ENCODE data around the gene ZNF638.

The ZNF638 gene

DNA sequence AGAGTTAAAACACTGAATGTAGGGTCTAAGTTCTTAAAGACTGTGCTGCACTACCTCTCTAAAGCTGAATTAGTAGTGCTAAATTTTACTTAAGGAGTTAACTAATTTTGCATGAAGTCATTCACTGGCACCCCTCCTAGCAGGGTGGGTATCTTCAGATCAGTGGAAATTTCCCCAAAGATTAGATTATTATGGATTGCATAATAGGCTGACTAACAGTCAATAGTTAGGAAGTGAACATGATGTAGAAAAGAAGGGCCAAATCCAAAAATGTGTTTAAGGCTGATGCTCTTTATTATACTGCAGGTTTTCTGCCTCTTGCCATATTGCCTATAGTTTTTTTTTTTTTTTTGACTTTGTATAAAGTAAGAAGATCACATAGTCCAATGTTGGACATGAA is 5.2 kb downstream of the ZNF638 start:
- DNase-seq (ENCODE audit: low read depth) = no peak

DNA sequence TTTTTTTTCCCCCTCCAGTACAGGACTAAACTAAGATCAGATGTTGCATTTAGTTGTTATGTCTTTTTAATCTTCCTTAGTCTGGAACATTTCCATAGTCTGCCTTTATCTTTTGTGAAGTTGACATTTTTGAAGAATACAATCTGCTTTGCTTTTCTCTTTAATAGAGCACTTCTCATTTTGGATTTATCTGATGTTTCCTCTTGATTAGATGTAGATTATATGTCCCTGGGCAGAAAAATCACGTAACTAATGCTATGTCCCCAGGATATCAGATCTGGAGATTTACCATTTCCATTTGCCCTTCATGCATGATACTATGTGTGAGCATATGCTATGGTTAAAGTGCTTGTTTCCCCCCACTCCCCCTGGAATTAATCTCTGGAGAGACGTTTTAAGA is 6.2 kb downstream of the ZNF638 start:
- no peak for DNase-seq (ENCODE audit: low read depth)

DNA sequence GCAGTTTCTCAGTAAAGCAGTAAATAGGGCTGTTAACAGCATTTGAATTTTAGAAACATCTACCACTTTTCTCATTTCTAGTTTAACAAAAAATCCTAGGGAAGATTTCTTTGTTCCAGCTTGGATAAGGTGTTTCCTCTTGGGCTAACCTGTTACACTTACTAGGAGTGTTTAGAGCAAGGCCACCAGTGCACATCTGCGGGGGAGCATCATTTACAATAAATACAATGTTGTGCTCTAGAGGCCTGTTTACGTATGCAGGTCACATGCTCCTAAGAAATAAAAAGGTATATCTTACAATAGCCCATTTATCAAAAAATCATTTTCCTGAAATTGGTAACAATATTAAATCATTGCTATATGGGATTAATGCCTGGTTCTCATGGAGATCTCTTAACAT is 8.1 kb downstream of the ZNF638 start:
- no peak for DNase-seq (ENCODE audit: low read depth)

DNA sequence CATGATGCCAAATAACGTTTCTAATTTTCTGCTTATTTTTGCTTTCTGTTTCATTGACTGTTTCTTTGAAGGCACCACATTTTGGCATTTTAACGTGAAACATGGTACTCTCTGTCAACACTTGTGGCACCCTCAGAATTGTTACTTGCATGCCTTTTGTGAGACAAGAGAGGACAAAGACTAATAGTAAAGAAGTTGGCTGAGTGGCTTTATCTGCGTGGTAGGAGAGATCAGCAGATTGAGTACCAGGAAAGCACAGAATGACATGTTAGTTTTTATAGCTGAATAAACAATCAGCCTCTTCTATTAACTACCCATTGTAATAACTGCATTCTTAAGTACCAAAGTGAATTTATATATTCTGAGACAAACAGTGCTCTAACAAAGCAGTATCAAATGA is 8.6 kb downstream of the ZNF638 start:
- DNase-seq (ENCODE audit: low read depth) = no peak

DNA sequence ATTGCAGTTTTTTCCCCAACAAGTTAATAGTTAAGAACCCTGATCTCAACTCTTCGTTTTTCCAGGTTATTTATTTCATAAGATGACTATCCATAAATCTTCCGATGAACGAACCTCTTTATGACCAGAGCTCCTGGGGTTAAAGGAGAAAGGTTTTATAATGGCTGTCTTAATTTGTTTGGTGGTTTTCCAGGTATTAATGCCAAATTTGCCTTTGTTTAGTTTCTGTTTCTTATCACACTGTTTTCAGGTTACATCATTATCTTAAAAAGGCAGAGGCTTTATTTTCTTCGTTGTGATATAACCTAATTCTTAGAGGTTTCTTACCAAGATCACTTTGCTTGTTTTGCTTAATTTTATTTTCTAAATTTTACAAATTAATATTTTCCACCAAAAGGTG is 10.1 kb downstream of the ZNF638 start:
- DNase-seq (ENCODE audit: low read depth) = no peak

DNA sequence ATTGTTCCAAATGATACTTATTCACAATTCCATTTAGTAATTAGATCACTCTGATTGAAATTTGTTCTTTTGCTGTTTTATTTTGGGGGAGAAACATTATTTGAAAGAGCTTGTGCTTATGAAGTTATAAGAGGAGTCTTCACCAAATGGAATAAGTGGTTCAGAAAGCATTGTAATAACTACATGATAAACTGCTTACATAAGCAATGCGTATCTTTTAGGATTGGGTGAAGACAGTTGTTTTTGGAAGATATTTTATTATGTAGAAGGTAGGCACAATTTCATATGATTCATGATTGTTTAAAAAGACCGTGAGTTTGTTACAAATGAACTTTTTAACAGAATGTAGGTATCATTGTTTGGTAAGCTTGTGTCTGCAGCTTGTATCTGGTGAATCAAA is 14.5 kb downstream of the ZNF638 start:
- no peak for DNase-seq (ENCODE audit: low read depth)

DNA sequence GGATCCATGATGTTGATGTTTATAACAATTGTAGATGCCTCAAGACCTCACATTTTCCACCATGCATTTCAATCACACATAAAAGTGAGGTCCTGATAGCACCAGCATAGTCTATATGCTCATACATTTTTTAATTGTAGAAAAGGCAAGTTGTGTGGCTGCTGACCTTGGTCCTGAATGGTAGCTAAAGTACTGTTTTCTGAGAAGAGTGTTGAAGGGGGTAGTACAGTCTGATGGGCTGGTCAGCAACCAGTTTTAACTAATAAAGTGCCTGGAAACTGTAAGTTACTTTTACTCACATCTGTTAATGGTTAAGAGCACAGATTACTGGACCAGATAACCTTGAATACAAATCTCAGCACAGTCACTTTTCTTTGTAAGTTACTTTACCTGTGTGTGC is 15.9 kb downstream of the ZNF638 start:
- DNase-seq (ENCODE audit: low read depth) = no peak

DNA sequence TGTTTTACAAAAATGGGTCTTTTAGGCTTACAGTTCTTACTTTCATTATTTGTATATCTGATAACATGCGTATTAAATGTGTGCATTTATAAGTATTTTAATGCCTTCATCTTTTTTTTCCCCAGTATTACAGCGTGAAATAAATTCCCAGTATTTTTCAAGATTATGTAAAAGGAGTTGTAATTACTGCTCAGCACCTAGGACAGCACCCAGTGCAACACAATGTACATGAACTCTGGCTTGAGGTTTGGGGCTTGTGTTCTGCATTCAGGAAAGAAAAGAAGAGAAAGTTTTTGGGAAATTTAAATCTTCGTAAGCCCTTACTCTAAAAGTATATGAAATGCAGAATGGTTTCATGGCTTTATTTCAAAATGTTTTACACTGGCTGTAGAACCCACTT is 16.7 kb downstream of the ZNF638 start:
- no peak for DNase-seq (ENCODE audit: low read depth)

DNA sequence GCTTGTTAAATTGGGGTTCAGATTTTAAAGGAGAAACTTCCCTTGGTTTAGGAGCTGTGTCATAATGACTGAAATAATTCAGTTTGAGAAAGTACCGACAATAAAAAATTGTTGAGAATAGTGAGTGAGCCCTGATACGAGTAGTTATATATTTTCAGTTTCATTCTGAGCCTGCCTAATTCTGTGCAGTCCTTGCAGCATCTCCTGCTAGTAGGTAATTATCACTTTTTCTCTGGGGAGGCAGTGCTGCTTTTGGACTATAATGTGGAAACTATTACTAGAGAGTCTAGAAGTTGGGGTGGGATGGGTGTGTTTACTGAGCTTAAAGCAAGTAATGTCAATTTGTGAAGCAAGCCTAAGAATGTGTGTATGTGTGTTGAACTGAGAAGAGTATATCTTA is 21.7 kb downstream of the ZNF638 start:
- DNase-seq (ENCODE audit: low read depth) = no peak

DNA sequence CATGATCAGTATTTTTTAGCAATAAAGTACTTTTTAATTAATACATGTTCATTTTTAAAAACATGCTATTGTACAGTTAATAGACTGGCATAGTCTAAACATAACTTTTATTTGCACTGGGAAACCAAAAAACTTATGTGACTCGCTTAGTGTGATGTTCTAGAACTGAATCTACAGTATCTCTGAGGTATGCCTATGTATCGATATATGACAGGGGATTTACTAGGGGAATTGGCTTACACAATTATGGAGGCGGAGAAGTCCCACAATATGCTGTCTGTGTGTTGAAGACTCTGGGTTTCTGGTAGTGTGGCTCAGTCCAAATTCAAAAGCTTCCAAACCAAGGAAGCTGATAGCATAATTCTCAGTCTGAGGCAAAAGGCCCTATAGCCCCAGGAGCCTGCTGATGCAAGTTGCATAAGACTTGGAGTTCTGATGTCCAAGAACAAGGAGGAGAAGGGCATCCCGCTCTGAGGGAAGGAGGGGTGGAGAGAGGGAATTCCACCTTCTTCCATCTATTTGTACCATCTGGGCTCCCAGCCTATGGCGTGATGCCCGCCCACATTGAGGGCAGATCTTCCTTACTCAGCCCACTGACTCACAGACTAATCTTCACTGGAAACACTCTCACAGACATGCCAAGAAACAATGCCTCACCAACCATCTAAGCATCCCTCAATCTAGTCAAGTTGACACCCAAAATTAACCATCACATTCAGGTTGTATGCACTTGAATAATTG is 27.5 kb downstream of the ZNF638 start:
- DNase-seq (ENCODE audit: low read depth) = no peak

DNA sequence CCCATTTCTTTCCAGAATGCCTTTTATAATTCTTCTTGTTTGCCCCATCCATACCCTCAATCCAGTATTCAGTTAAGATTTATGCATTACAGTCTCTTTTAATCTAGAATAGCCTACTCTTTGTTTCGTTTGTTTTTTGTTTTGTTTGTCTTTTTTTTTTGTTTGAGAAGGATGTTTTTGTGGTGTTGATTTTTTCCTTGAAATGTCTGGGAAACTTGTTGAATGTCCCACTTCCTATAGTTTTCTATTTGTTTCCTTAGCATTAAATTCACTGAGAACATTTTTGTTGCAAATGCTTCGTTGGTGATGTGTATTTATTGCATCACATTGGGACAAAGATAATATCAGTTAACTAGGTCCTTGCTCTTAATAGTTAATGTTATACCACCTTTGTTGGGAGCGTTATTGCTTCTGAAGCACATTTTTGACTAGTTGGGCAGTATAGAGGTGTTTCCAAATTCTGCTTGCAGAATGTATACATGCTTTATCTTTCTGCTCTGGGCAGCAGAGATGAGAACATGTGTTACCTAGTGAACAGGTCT is 28.9 kb downstream of the ZNF638 start:
- no peak for DNase-seq (ENCODE audit: low read depth)

DNA sequence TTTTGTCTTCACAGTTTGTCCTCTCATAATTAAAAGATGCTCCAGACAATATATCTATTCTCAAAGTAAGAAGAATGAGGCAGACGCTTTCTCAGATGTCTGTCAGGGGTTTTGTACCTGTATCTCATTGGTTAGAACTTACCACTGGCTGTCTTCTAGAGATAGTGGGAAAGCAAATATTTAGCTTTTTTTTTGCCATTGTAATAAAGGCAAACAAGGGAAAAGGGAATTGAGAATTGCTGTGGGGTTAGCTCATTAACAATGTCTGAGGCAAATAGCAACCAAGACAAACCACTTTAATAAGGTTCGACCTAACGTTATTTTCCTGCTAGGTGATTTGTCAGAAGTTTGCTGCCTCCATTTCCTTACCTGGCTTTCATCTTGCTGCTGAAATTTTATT is 30.0 kb downstream of the ZNF638 start:
- no peak for DNase-seq (ENCODE audit: low read depth)

DNA sequence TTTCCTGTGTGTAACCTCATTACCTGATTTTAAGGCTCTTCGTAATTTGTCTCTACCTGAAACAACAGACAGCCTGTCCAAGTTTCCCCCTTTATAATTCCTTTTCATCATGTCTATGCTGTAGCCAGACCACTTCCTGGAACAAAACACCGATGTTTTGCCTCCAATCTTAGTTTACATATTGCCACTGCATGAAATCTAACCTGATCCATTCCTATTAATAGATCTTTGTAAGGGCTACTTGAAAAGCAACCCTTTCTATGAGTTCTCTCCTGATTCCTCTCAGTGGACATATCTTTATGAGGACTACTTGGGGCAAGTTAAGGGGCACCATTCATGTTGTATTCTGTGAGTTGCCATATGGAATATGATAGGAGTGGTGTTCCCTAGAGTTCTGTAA is 30.9 kb downstream of the ZNF638 start:
- no peak for DNase-seq (ENCODE audit: low read depth)

DNA sequence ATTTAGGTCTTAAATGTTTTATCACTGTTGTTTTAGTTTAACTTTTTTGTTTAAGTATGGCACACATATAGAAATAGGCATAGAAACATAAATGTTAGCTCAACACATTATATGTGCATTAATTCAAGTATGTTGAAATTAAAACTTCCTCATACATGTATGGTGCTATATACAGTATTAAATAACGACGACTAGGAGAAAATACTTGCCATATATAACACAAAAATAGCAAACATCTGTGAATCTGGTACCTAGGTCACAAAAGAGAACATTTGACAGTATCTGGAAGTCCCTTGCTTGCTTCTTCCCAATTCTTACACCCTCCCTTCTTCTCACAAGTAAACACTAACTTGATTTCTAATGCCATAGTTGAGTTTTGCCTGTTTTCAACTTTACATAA is 38.4 kb downstream of the ZNF638 start:
- no peak for DNase-seq (ENCODE audit: low read depth)

DNA sequence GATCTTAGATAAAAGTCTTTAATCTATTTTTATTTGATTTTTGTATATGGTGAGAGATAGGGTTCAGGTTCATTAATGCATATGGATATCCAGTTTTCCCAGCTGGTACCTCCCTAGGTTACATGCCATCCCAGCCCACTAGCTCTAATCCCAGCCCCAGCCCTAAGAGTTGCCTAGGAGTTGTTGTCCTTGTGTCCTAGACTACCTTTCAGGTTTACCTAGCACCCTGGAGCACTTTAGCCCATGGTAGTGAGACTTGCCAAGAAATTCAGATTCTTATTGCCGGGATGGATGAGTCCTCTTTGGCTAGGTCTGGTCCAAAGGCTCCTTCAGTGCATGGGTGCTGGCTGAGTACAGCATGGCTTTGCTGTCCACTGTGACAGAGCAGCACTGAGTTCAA is 40.5 kb downstream of the ZNF638 start:
- no peak for DNase-seq (ENCODE audit: low read depth)

DNA sequence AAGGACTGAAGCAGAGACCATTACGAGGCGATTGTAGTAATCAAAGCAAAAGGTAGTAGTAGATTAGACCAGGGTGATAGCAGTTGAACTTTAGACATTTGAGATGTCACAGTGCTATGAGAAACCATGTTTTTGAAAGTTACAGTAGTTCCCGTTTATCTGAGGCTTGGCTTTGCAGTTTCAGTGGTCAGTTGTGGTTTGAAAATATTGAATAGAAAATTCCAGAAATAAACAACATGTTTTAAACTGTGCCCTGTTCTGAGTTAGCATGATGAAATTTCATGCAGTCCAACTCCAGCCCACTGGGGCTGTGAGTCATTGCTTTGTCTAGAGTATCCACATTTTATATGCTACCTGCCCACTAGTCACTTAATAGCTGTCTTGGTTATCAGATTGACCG is 47.5 kb downstream of the ZNF638 start:
- DNase-seq (ENCODE audit: low read depth) = no peak

DNA sequence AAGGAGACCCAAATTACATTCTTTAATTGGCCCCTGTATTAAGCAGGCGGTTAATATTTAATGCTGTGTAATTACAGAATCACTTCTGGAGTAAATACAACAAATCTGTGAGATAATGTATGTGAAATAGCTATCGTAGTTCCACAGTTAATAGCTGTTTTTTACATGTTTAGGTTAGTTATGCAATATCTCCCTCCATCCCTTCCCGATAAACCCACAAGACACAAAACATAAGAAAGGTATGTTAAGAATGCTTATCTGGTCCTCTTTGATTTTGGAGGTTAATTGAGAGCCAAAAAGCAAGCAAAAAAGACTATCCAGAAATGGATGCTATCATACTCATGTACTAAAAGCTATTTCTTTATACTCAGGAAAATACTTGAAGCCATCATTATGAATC is 49.1 kb downstream of the ZNF638 start:
- no peak for DNase-seq (ENCODE audit: low read depth)

DNA sequence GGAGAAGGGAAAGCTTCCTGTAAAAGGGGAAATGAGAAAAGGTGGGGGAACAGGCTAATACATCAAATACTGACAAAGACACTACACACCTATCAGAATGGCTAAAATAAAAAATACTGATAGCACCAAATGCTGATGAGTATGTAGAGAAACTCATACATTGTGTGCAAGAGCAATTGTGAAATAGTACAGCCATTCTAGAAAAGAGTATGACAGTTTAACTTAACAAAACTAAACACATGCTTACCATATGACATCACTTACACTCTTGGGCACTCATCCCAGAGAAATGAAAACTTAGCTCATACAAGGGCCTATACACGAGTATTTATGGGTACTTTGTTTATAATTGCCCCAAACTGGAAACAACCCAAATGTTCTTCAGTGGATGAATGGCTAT is 53.4 kb downstream of the ZNF638 start:
- DNase-seq (ENCODE audit: low read depth) = no peak

DNA sequence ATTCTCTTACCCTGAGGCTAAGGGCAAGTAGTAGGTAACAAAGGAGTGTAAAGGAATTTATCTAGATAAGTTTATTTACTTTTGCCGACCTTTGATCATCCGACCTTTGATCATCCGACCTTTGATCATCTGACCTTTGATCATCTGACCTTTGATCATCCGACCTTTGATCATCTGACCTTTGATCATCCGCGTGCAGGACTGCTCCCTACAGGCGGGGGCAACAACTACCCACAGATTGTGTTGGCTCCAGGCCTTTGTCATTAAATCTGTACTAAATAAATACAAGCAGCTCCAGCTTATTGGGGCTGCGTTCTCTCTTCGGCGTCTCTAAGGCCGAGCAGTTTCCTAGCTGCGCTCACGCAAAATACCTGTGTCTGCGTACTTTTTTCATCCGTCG is 56.6 kb downstream of the ZNF638 start:
- DNase-seq (ENCODE audit: low read depth) = no peak

DNA sequence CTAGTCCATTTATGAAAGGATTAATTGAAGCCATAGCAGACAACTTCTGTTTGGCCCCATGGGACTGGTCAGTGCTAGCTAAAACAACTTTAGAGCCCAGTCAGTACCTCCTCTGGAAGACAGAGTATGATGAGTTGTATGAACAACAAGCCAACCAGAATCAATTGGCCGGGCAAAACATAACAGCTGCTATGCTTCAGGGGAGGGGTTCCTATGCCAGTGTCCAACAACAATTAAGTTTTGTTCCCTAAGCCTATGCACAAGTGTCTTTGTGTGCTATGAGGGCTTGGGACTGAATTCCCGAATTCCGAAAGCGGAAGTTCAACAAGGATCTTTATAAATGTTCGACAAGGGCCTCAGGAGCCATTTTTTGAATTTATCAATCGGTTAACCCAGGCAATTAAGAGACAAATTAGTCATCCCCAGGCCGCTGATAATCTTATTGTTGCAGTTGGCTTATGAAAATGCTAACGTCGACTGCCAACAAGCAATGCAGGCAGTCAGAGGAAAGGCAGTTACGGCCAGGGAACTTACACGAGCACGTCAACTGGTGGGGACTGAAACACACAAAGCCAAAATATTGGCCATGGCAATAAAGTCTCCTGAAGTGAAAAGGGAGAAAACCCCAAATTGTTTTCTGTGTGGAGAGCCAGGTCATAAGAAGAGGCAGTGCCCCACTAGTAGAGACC is 57.9 kb downstream of the ZNF638 start:
- no peak for DNase-seq (ENCODE audit: low read depth)

DNA sequence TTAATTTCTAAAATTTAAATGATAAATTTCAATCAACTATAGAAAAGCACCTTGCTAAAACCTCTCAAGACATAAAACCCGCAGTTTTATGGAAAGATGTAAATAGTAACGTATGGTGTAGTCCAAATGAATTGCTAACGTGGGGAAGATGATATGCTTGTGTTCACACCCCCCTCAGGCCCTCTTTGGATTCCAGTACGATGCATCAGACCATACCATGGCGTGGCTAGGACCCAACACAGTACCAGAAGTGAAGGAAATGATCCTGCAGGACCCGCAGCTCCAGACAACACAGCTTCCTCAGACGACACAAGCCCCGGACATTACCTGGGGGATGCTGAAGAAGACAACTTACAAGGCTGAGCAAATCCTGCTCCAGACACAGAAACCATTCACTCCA is 61.6 kb downstream of the ZNF638 start:
- DNase-seq (ENCODE audit: low read depth) = no peak

DNA sequence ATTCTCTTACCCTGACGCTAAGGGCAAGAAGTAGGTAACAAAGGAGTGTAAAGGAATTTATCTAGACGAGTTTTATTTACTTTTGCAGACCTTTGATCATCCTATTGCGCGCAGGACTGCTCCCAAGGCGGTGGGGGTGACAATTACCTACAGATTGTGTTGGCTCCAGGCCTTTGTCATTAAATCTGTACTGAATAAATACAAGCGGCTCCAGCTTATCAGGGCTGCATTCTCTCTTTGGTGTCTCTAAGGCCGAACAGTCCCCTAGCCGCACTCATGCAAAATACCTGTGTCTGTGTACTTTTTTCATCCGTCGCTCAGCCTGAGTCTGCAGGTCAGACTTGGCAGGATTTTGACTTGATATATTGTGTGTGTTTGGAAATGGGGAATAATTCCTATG is 63.9 kb downstream of the ZNF638 start:
- no peak for DNase-seq (ENCODE audit: low read depth)

DNA sequence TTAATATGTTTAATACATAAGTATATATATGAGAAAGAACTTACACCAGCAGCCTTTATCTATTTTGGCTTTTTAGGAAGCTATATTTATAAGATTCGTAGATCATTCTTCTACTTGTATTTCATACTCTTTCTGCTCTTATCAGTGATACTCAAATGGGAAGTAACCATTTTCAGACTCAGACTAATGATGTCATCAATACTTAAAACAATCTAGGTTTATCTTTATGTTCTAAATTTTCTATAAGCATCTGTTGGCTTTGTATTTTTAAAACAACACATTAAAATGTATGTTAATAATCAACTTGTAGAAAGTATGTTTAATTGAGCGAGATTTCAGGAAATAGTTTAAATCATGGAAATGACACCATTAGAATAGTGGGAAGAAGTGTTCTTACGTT is 70.8 kb downstream of the ZNF638 start:
- no peak for DNase-seq (ENCODE audit: low read depth)

DNA sequence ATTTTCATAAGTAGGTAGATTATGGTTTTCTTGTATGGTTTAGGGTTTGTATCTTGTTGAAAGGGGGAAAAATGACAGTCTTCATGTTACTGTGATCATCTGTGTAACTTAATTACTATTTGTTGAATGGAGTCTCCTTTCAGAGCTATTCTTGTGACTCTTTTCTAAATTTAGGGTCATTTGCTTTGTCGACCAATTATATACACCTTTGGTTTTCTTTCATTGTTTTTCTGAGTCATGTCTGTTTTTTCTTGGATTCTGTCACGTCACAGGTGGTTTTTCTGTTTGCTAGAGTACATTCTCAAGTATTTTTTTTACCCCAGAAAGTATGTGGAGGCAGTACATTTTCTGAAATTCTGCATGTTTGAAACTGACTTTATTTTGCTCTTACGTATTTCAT is 78.0 kb downstream of the ZNF638 start:
- DNase-seq (ENCODE audit: low read depth) = no peak
